ENCODE results near the gene NR1H3.

DNA sequence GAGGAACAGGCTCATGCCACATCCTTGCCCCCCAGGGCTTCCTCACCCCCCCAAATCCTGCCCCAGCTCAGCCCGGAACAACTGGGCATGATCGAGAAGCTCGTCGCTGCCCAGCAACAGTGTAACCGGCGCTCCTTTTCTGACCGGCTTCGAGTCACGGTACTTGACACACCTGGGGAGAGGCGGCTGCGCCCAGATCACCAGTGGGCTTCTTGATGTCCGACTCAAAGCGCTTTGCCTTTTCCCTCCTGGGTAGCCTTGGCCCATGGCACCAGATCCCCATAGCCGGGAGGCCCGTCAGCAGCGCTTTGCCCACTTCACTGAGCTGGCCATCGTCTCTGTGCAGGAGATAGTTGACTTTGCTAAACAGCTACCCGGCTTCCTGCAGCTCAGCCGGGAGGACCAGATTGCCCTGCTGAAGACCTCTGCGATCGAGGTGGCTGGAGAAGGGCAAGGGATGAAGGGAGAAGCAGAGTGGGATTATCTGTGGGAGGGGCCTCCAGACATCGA lies 3.5 kb downstream of the NR1H3 start:
- no peak for TF ChIP-seq CTCF (IDR thresholded peaks at IDR 0.05)
- TF ChIP-seq POLR2A (IDR thresholded peaks at IDR 0.05), result no peak

Data from Peyer's patch (tissue), 4 donors.